KOPT-K1 (cell line): ENCODE measurements around the gene PPT2.
A peak's percentile ranks its signal among the peaks of the same experiment; 100 is the strongest.

Experiments
- H3K27ac ChIP-seq: fragments of 200-600 bp; sonication (generic); 2 replicates; pipeline ENCODE4 v1.5.1; 2016; ENCODE audit warnings: antibody characterized with exemption, mild to moderate bottlenecking, low read depth, low read length; ENCODE audit not compliant: poor library complexity, severe bottlenecking
- H3K36me3 ChIP-seq: fragments of 200-600 bp; sonication (generic); 2 replicates; pipeline ENCODE4 v1.5.1; 2017; ENCODE audit warnings: antibody characterized with exemption, mild to moderate bottlenecking, low read length, moderate library complexity; ENCODE audit not compliant: insufficient read depth
- H3K9me3 ChIP-seq: fragments of 200-600 bp; sonication (generic); 2 replicates; pipeline ENCODE4 v1.5.1; 2017; ENCODE audit warnings: antibody characterized with exemption, low read length, mild to moderate bottlenecking; ENCODE audit not compliant: insufficient read depth, poor library complexity, severe bottlenecking

PPT2 gene

GRCh38 chr6:32175322-32175710 is 21.4 kb downstream of the PPT2 start:
- no peaks in the 10 kb centered on the region for H3K9me3 ChIP-seq
- peak overlapping the region; percentile 83 for H3K27ac ChIP-seq

GRCh38 chr6:32175711-32176475 is 22.0 kb downstream of the PPT2 start, which contains the start of gene AGPAT1:
AGPAT1 (minus strand) TSS chr6:32176084; CDS start chr6:32171496, 4,588 bp downstream.
- peak within 1 kb of the TSS; percentile 83 for H3K27ac ChIP-seq
- peaks cover 17% of the 10 kb centered on the region for H3K36me3 ChIP-seq
- H3K9me3 ChIP-seq = no peaks in the 10 kb centered on the region

More at GRCh38 chr6:32175322-32175710, 21.4 kb downstream of the PPT2 start:
- H3K36me3 ChIP-seq = peaks cover 17% of the 10 kb centered on the region

GRCh38 chr6:32176476-32177182 is 22.7 kb downstream of the PPT2 start:
- peak overlapping the region; percentile 83 for H3K27ac ChIP-seq
- H3K9me3 ChIP-seq = no peaks in the 10 kb centered on the region
- H3K36me3 ChIP-seq = peaks cover 20% of the 10 kb centered on the region

GRCh38 chr6:32177183-32177787 is 23.3 kb downstream of the PPT2 start:
- peaks cover 26% of the 10 kb centered on the region for H3K36me3 ChIP-seq
- peak overlapping the region; percentile 83 for H3K27ac ChIP-seq
- H3K9me3 ChIP-seq = no peaks in the 10 kb centered on the region

GRCh38 chr6:32177788-32178546 is 24.0 kb downstream of the PPT2 start, which contains the start of gene RNF5:
RNF5 (plus strand) TSS chr6:32178405; CDS start chr6:32178512, 107 bp downstream.
- peaks cover 33% of the 10 kb centered on the region for H3K36me3 ChIP-seq
- peak within 1 kb of the TSS; percentile 83 for H3K27ac ChIP-seq
- H3K9me3 ChIP-seq = no peaks in the 10 kb centered on the region

GRCh38 chr6:32178547-32179440 is 24.9 kb downstream of the PPT2 start:
- Histone ChIP-seq H3K9me3 (no peaks in the 10 kb centered on the region), H3K27ac (peak overlapping the region; percentile 83), H3K36me3 (peaks cover 41% of the 10 kb centered on the region)

GRCh38 chr6:32179766-32180405 is 25.9 kb downstream of the PPT2 start:
- Histone ChIP-seq H3K36me3 (peaks cover 49% of the 10 kb centered on the region), H3K9me3 (no peaks in the 10 kb centered on the region), H3K27ac (peak overlapping the region; percentile 83)

- H3K9me3 ChIP-seq = no peaks in the 10 kb centered on the region
- H3K27ac ChIP-seq = no peak overlapping the region
- H3K36me3 ChIP-seq = peaks cover 57% of the 10 kb centered on the region
Measured at GRCh38 chr6:32181148-32181702, 27.3 kb downstream of the PPT2 start.

- H3K27ac ChIP-seq = no peak overlapping the region
- no peaks in the 10 kb centered on the region for H3K9me3 ChIP-seq
- H3K36me3 ChIP-seq = peaks cover 65% of the 10 kb centered on the region
Measured at GRCh38 chr6:32181915-32182529, 28.1 kb downstream of the PPT2 start.

- no peak overlapping the region for H3K27ac ChIP-seq
- no peaks in the 10 kb centered on the region for H3K9me3 ChIP-seq
- H3K36me3 ChIP-seq = peaks cover 70% of the 10 kb centered on the region
Measured at GRCh38 chr6:32182555-32182981, 28.6 kb downstream of the PPT2 start.

- Histone ChIP-seq H3K36me3 (peaks cover 75% of the 10 kb centered on the region), H3K27ac (no peak overlapping the region), H3K9me3 (no peaks in the 10 kb centered on the region)
Measured at GRCh38 chr6:32183030-32183429, 29.1 kb downstream of the PPT2 start.

GRCh38 chr6:32183483-32184083 is 29.6 kb downstream of the PPT2 start:
- peaks cover 78% of the 10 kb centered on the region for H3K36me3 ChIP-seq
- H3K9me3 ChIP-seq = no peaks in the 10 kb centered on the region
- H3K27ac ChIP-seq = no peak overlapping the region
